ENCODE data around the gene GALNS.
A peak's percentile ranks its signal among the peaks of the same experiment; 100 is the strongest.

Gene GALNS

DNA sequence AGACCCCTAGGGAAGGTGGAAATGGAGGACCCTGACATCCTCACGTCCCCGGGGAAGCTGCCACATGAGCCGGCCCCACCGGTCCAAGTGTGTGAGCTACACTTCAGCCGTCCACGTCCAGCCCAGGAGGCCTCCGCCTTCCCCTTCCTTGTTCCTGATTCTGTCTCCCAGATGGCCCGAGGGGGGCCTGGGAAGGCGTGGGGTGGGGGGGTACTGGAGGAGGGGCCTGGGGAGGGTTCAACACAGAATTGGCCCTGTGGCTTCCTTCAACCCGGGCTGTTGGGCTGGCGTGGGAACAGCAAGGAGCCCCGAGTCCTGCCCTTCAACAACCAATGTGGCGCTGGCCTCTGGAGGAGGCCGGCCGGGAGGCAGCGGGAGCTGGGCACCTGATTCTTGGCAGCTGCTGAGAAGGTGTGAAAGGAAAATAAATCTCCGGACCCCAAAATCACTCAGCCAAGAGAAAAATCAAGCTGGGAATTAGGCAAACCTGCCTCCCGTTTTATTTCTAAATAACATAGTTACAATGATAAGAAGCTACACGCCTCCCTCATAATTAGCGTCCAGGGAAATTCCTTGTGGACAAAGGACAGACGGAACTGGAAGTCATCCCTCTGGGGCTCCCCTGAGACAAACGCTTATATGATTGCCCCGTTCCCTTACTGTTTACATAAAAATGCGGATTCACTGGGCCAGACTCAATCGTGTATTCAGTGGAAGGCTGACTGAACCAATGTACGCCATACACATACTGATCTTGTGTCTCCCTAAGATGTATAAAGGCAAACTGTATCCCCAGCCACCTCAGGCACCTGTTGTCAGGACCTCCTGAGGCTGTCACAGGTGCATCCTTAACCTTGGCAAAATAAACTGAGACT lies 43.2 kb downstream of the GALNS start:
- no peak for TF ChIP-seq CTCF (IDR thresholded peaks at IDR 0.05; ENCODE audit: low read depth, low read length, missing control alignments)
- in situ Hi-C loops (cut with HindIII; ENCODE audit: low sequenced_read_pairs): no loop called here
- no peak overlapping the region for H3K4me3 ChIP-seq (ENCODE audit: low read depth, low read length)
- DNase-seq (ENCODE audit: low read depth): no peak

- DNase-seq (ENCODE audit: low read depth): no peak
- peak overlapping the region; percentile 65 for H3K4me3 ChIP-seq (ENCODE audit: low read depth, low read length)
- in situ Hi-C loops (cut with HindIII; ENCODE audit: low sequenced_read_pairs): no loop called here
- no peak for TF ChIP-seq CTCF (IDR thresholded peaks at IDR 0.05; ENCODE audit: low read depth, low read length, missing control alignments)
Observed at GRCh38 chr16:88812513-88813268, 44.1 kb downstream of the GALNS start.

GRCh38 chr16:88811769-88812512 lies 44.8 kb downstream of the GALNS start, which contains the start of gene APRT:
APRT (minus strand) TSS chr16:88811928; CDS start chr16:88811899, 29 bp downstream.
- in situ Hi-C loops (cut with HindIII; ENCODE audit: low sequenced_read_pairs): no loop called here
- H3K4me3 ChIP-seq (ENCODE audit: low read depth, low read length): peak within 1 kb of the TSS; percentile 65

DNA sequence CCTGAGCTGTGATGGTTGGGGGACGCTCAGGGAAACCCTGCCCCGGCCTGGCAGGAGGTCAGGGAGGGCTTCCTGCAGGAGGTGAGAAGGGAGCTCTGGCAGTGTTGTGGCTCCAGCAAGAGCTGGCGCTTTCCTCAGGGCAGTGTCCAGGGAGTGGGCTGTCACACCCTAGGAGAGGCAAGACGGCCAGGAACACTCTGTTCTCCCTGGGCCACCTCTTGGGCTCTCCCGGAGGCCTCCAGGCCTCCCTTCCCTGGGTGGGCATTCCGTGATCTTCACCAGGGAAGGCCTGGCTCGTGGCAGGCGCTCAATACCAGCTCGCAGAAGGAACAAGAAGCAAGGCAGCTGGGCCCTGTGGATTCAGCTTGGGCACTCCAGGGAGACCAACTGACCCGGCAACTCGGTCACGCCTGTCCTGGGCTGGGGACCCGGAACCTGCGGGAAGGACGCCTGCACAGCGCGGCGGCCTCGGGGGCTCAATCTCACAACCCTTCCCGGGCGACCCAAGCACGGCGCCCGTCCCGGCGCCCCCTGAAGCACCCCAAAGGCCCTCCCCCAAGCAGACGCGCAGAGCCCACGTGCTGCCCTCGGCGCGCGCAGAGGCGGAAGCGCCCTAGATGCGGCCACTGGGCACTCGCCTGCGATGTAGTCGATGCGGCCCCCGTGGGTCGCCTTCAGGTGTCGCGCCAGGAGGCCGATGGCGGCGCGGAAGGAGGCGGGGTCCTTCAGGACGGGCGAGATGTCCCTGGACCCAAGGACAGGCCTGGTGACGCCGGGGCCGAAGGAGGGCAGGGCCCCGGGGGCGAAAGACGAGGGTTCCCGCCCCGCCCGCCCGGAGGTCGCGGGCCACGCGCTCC lies 45.6 kb downstream of the GALNS start:
- H3K4me3 ChIP-seq (ENCODE audit: low read depth, low read length): peak overlapping the region; percentile 65
- in situ Hi-C loops (cut with HindIII; ENCODE audit: low sequenced_read_pairs): no loop called here

More at GRCh38 chr16:88811769-88812512, 44.8 kb downstream of the GALNS start, which contains the start of gene APRT:
- peak; percentile 85 for DNase-seq (ENCODE audit: low read depth)
- TF ChIP-seq CTCF (IDR thresholded peaks at IDR 0.05; ENCODE audit: low read depth, low read length, missing control alignments): peak; percentile 17

DNA sequence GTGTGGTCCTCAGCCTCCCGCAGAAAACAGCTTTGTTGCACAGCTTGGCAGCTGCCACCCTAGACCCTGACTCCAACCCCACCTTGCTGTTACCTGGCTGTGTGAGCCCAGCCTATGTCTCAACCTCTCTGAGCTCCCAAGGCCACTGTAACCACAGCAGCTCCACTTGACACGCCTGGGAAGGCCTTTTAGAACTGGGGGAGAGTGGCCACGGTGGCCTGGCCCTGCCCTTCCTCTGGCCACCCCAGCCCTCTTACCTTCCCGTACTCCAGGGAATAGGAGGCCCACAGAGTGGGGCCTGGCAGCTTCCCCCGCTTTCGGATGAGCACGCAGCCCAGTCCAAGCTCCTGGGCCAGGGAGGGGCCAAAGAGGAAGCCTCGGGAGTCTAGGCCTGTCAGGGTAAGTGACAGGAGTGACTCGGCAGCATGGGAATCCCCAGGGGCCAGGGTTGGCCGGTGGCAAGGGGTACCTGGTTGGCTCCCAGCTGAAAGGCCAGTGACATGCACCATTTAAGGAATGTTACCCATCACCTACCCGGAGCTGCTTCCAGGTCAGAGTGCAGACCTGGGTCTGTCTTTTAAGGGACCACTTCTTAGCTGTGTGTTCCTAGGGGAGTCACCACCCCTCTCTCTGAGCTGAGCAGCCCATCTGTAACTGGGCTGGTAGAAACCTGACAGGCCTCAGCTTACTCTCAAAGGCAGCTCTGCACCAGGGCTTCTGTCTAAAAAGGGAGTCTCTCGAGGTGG lies 46.4 kb downstream of the GALNS start:
- DNase-seq (ENCODE audit: low read depth): no peak
- in situ Hi-C loops (cut with HindIII; ENCODE audit: low sequenced_read_pairs): no loop called here
- no peak for TF ChIP-seq CTCF (IDR thresholded peaks at IDR 0.05; ENCODE audit: low read depth, low read length, missing control alignments)
- peak overlapping the region; percentile 65 for H3K4me3 ChIP-seq (ENCODE audit: low read depth, low read length)

More for the DNA sequence above, 45.6 kb downstream of the GALNS start:
- no peak for DNase-seq (ENCODE audit: low read depth)
- no peak for TF ChIP-seq CTCF (IDR thresholded peaks at IDR 0.05; ENCODE audit: low read depth, low read length, missing control alignments)
